ENCODE data around the gene TUBB2B. TPM values are rescaled to one million over a fixed set of nuclear protein-coding genes. Genes with fewer than 3 reads are reported as not detected.

TUBB2B gene
- total and polyA plus RNA-seq, 9 of the 15 experiments (the other 6 are each of a cell fraction or from before 2014, with no cell fraction given), result 0.11 to 9.7 (median 4.6) TPM

GRCh38 chr6:3230900-3231246, 3.4 kb upstream of the TUBB2B start (continued):
- TF ChIP-seq, protein P1, sequence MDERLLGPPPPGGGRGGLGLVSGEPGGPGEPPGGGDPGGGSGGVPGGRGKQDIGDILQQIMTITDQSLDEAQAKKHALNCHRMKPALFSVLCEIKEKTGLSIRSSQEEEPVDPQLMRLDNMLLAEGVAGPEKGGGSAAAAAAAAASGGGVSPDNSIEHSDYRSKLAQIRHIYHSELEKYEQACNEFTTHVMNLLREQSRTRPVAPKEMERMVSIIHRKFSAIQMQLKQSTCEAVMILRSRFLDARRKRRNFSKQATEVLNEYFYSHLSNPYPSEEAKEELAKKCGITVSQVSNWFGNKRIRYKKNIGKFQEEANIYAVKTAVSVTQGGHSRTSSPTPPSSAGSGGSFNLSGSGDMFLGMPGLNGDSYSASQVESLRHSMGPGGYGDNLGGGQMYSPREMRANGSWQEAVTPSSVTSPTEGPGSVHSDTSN (CRISPR knock-in tag; IDR thresholded peaks at IDR 0.05; ENCODE audit: low read depth), result no peak
- TF ChIP-seq, protein P1 (tag; conservative IDR thresholded peaks at IDR 0.05; ENCODE audit: low read depth), result peak; percentile 42
- TF ChIP-seq ZNF143 (CRISPR knock-in tag; IDR thresholded peaks at IDR 0.05), result no peak
- TF ChIP-seq TAF1 (IDR thresholded peaks at IDR 0.05; ENCODE audit: control insufficient read depth, extremely low read depth, insufficient read depth, low read length, severe bottlenecking), result no peak

- Histone ChIP-seq H3K4me2 (ENCODE audit: insufficient read depth, low read length) (no peak overlapping the region), H3K36me3 (ENCODE audit: control insufficient read depth, insufficient read depth, low read length) (no peaks in the 10 kb centered on the region), H3K27me3 (ENCODE audit: control insufficient read depth in 2 of 2, insufficient read depth in 2 of 2, low read length in 2 of 2) (peaks cover 44 to 61% of the 10 kb centered on the region in 2 experiments), H3K4me1 (replicated peaks in 1 of 2; ENCODE audit: control insufficient read depth in 2 of 2, insufficient read depth in 2 of 2, low read length in 2 of 2) (peaks cover 38 to 50% of the 10 kb centered on the region in 2 experiments), H2AFZ (ENCODE audit: low read depth, low read length) (no peak overlapping the region), H4K20me1 (replicated peaks; ENCODE audit: control insufficient read depth, insufficient read depth, low read length) (no peaks in the 10 kb centered on the region), H3K9me1 (ENCODE audit: control insufficient read depth, insufficient read depth, low read length) (no peaks in the 10 kb centered on the region), H3K9me3 (replicated peaks; ENCODE audit: control insufficient read depth, insufficient read depth, low read depth, low read length) (no peaks in the 10 kb centered on the region), H3K4me3 (no peak overlapping the region), H3K9ac (ENCODE audit: insufficient read depth in 1 of 2, low read depth in 2 of 2, low read length in 2 of 2) (no peak overlapping the region), H3K27ac (ENCODE audit: extremely low read depth, low read depth, low read length) (no peak overlapping the region), H3K79me2 (ENCODE audit: control insufficient read depth, insufficient read depth, low read length) (no peaks in the 10 kb centered on the region)
- FAIRE-seq (no peak), DNase-seq (ENCODE audit: extremely low read depth in 1 of 4, low spot score in 3 of 4) (no peak), ATAC-seq (no peak)
- no TSS peak for BruUV-seq (replicated peaks)
- intact Hi-C loops (cut with micrococcal nuclease), result no loop called here
- 36% methylated on average over 11 of the region's 11 CpGs for WGBS (ENCODE audit: insufficient coverage, low coverage, missing lambda C conversion rate)
- ChIA-PET CTCF (ENCODE audit: low intra/inter-chr PET ratio) (no interaction called here), POLR2A (interaction anchor here (0.6 to 1.9 kb wide), 5 partner anchors 8 to 126 kb away, joined by 3 to 13 read pairs (median 4); partner anchors contain the start of gene TUBB2A)
- in situ Hi-C loops (cut with MboI), result no loop called here
- TF ChIP-seq, protein P2, sequence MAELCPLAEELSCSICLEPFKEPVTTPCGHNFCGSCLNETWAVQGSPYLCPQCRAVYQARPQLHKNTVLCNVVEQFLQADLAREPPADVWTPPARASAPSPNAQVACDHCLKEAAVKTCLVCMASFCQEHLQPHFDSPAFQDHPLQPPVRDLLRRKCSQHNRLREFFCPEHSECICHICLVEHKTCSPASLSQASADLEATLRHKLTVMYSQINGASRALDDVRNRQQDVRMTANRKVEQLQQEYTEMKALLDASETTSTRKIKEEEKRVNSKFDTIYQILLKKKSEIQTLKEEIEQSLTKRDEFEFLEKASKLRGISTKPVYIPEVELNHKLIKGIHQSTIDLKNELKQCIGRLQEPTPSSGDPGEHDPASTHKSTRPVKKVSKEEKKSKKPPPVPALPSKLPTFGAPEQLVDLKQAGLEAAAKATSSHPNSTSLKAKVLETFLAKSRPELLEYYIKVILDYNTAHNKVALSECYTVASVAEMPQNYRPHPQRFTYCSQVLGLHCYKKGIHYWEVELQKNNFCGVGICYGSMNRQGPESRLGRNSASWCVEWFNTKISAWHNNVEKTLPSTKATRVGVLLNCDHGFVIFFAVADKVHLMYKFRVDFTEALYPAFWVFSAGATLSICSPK (IDR thresholded peaks at IDR 0.05; ENCODE audit: borderline replicate concordance), result no peak
- TF ChIP-seq MAFF (IDR thresholded peaks at IDR 0.05; ENCODE audit: low read length), result no peak
- TF ChIP-seq, protein P3, sequence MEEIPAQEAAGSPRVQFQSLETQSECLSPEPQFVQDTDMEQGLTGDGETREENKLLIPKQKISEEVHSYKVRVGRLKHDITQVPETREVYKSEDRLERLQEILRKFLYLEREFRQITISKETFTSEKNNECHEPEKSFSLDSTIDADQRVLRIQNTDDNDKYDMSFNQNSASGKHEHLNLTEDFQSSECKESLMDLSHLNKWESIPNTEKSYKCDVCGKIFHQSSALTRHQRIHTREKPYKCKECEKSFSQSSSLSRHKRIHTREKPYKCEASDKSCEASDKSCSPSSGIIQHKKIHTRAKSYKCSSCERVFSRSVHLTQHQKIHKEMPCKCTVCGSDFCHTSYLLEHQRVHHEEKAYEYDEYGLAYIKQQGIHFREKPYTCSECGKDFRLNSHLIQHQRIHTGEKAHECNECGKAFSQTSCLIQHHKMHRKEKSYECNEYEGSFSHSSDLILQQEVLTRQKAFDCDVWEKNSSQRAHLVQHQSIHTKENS (CRISPR knock-in tag; IDR thresholded peaks at IDR 0.05), result no peak
- no peak for TF ChIP-seq CHD1 (IDR thresholded peaks at IDR 0.05; ENCODE audit: low read length)
- TF ChIP-seq KDM4B (IDR thresholded peaks at IDR 0.05; ENCODE audit: borderline replicate concordance in 2 of 2, low read depth in 1 of 2), result no peak
- TF ChIP-seq NR1H2 (CRISPR knock-in tag; IDR thresholded peaks at IDR 0.05), result no peak
- no peak for TF ChIP-seq MAX (CRISPR knock-in tag; IDR thresholded peaks at IDR 0.05)
Measured at GRCh38 chr6:3230256-3230882, 2.9 kb upstream of the TUBB2B start.
